Skeletal muscle tissue (tissue), 4 donors: ENCODE results near the gene FSD1. TPM values are rescaled to one million over a fixed set of nuclear protein-coding genes. Genes with fewer than 3 reads are reported as not detected.

Experiments
- H3K27ac ChIP-seq: one replicate; pipeline ENCODE4 v1.7.0; 2013; ENCODE audit warnings: mild to moderate bottlenecking, low read depth, low read length, inconsistent platforms
- H3K27me3 ChIP-seq, 3 donors: one replicate each; pipeline ENCODE4 v1.7.0; 2013; ENCODE audit warnings: low read length in 3 of 3; ENCODE audit not compliant: control insufficient read depth in 3 of 3, insufficient read depth in 3 of 3
- H3K36me3 ChIP-seq, 3 donors: one replicate each; pipeline ENCODE4 v1.7.0; 2013; ENCODE audit warnings: low read length in 3 of 3; ENCODE audit not compliant: control insufficient read depth in 3 of 3, insufficient read depth in 3 of 3
- H3K4me1 ChIP-seq, 3 donors: one replicate each; pipeline ENCODE4 v1.7.0; 2013; ENCODE audit warnings: low read length in 3 of 3, mild to moderate bottlenecking in 3 of 3; ENCODE audit not compliant: control insufficient read depth in 3 of 3, insufficient read depth in 3 of 3
- H3K4me3 ChIP-seq, 3 donors: one replicate each; pipeline ENCODE4 v1.7.0; 2013; ENCODE audit warnings: low read length in 3 of 3
- H3K9ac ChIP-seq, 3 donors: one replicate each; pipeline ENCODE4 v1.7.0; 2013; ENCODE audit warnings: low read length in 3 of 3, mild to moderate bottlenecking in 3 of 3, moderate library complexity in 2 of 3, low read depth in 1 of 3
- H3K9me3 ChIP-seq, 3 donors: one replicate each; pipeline ENCODE4 v1.7.0; 2013; ENCODE audit warnings: low read length in 3 of 3; ENCODE audit not compliant: control insufficient read depth in 3 of 3
- total RNA-seq: library from RNA; depleted of rRNA; stranded (reverse); fragments of >200 nt; gene quantifications from one replicate; pipeline ENCODE4 v1.2.3, GENCODE V29; 2014
- donor health status: Osteomylitis.

The FSD1 gene
- total RNA-seq, 1 donor from 2014 or later = not detected

DNA sequence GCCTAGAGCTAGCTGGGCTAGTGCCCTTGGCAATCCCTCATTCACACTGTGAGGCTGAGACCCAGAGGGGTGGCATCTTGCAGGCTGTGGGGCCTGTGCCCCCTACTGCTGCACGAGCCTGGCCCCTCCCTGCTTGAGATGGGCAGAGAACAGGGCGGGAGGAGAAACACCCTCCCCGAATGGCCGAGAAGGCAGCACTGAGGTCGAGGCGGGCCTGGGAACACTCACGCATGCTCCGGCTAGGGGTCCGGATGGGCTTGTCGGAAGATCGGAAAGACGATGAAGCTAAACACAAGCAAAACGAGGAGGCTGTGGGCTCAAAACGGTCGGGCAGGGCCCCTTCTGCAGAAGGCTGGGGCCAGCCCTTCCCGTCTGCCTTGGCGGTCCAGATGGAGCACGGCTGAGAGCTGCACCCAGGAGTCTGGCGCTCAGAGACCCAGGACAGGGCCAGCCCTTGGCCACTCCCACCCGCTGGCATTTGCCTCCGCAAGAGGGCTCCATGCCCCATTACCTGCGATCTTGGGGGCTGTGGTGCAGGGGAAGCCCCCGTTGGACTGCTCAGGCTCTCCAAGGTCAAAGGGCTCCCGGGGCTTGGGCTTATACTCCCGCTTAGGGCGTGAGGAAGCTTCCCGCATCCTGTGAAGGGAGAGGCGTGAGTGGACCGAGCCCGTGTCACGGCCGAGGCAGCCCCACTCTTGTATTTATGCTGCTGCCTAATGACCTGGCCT, 57.9 kb downstream of the FSD1 start:
- H3K4me1 ChIP-seq = peaks cover 2 to 6% (median 2%) of the 10 kb centered on the region in 3 donors
- H3K36me3 ChIP-seq = peaks cover 44 to 51% (median 47%) of the 10 kb centered on the region in 3 donors
- H3K27me3 ChIP-seq = no peaks in the 10 kb centered on the region

DNA sequence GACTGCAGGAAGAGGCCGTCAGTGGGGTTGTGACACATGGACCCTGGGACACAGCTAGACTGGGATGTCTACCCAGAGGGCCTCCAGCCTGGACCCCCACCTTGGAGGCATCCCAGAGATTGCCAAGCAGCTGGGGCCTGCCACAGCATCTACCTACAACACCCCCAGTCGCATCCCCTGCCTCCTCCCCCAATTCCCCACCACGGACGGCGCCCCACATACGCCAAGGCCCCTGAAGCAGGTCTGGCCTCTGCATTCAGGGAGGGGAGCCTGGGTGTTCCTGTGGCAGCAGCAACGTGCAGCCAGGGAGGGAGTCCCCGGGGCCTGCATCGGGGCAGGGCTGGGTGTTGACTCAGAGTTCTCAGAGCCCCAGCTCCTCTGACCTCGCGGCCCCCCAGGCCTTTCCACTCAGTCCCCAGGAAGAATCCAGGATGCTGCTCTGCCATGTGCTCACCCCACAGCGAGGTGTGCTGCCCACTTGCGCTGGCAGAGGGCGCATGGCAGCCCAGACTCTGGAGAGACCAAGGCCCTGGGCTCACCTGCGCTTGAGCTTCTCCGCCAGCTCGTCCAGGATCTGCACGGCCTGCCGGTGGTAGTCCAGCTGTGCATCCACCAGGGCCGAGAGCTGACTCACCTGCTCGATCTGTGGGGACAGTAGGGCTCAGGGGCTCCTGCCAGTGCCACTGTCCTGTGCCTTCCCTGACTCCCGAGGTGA, 58.6 kb downstream of the FSD1 start:
- no peaks in the 10 kb centered on the region for H3K27me3 ChIP-seq
- H3K4me1 ChIP-seq = peaks cover 9 to 13% (median 10%) of the 10 kb centered on the region in 3 donors
- peaks cover 44 to 51% (median 47%) of the 10 kb centered on the region in 3 donors for H3K36me3 ChIP-seq
- no peak overlapping the region for H3K9ac ChIP-seq
- H3K9me3 ChIP-seq = no peaks in the 10 kb centered on the region
- no peak overlapping the region for H3K27ac ChIP-seq
- H3K4me3 ChIP-seq = no peak overlapping the region

More for the DNA sequence above, 57.9 kb downstream of the FSD1 start:
- H3K9ac ChIP-seq = no peak overlapping the region
- H3K9me3 ChIP-seq = no peaks in the 10 kb centered on the region
- no peak overlapping the region for H3K4me3 ChIP-seq
- no peak overlapping the region for H3K27ac ChIP-seq

DNA sequence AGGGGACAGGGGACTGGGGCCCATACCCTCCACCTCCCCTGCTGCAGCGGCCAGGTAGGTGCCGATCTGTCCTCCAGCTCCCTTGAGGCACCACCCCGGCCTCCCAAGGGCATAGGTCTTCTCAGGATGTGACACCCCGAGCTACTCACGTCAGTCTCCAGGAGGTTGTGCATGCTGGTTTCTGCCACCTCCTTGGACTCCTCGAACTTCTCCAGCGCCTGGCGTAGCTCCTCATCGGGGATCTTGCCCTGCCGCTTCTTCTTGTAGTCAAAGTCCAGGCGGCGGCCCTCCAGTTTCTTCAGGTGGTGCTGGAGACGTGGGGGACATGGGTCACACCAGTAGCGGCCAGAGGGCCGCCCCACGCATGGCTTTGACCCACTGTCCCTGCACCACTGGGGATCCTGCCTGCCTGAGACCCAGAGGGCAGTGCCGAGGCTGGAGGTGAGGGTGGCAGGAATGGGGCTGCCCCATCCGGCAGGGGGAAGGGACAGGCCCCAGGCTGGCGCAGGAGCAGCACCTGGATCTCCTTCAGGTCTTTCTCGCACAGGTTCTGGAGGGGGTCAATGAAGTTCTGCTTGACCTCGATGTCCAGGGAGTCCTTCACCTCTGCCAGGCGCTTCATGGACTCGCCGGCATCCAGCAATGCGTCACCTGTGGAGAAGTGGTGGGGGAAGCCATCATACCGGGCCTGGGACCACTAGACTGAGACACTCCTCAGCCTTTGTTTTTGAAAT, 59.3 kb downstream of the FSD1 start:
- Histone ChIP-seq H3K4me3 (no peak overlapping the region), H3K27me3 (no peaks in the 10 kb centered on the region), H3K9ac (no peak overlapping the region), H3K4me1 (peaks cover 16 to 20% (median 16%) of the 10 kb centered on the region in 3 donors), H3K9me3 (no peaks in the 10 kb centered on the region), H3K36me3 (peaks cover 43 to 51% (median 47%) of the 10 kb centered on the region in 3 donors), H3K27ac (no peak overlapping the region)

DNA sequence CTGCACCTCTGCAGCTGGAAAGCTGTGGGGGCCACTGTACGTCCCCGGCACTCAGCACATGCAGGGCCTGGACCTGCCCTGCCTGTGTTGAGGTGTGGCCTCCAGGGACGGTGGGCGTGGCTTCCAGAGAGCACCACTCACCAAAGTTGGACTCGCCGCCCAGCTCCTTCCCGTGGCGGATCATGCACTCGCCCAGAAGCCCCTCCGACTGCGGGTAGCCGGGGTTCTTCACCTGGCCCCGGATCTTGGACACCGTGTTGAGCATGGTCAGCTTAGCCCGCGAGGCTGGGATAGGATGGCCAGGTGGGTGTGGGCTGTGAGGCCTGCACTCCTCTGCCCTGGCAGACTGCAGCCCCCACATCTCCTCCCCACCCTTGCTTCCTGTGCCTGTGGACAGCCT, 60.9 kb downstream of the FSD1 start:
- H3K9ac ChIP-seq = peak overlapping the region in 1 of 3 donors; percentile 16
- peaks cover 33 to 46% (median 40%) of the 10 kb centered on the region in 3 donors for H3K36me3 ChIP-seq
- no peak overlapping the region for H3K27ac ChIP-seq
- peaks cover 31 to 36% (median 32%) of the 10 kb centered on the region in 3 donors for H3K4me1 ChIP-seq
- H3K27me3 ChIP-seq = no peaks in the 10 kb centered on the region
- H3K9me3 ChIP-seq = no peaks in the 10 kb centered on the region
- no peak overlapping the region for H3K4me3 ChIP-seq

DNA sequence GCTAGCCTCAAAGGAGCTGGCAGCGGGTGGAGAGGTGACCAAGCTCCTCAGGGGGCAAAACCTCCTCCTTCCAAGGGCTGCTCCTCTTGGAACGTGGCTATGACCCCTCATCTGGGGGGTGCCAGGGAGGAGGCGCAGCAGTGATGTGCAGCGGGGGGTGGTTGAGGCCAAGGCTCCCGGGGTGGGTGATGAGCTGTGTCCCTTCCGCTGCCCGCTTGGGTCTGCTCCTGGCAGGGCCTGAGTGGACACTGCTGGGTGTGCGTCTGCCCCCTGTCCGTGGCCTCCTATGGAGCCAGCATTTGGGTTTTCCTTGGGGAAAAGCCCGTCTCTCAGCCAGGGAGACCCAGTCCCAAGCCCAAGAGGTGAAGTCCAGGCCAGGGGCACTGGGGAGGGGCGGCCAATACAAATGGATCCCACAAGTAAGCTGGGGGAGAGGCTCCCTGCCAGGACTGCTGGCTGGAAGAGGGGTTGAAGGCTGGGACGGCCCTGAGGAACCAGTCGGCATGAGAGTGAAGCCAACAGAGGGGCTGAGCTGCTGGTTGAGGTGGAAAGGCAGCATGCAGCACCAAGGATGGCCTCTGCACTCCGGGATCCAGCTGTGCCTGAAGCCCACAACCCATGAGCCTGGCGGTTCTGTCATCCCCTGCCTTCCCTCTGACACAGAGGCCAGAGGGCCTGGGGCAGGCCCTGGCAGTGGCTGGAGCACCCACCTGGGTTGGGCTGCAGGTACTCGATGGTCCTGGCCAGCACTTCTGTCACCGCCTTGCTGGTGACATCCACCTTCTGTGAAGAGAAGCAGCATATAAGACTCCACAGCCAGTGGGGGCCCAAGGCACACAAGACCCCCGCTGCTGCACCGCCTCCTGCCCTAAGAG, 61.6 kb downstream of the FSD1 start:
- H3K9me3 ChIP-seq = no peaks in the 10 kb centered on the region
- no peaks in the 10 kb centered on the region for H3K27me3 ChIP-seq
- H3K36me3 ChIP-seq = peaks cover 33 to 42% (median 39%) of the 10 kb centered on the region in 3 donors
- peaks cover 38 to 43% (median 39%) of the 10 kb centered on the region in 3 donors for H3K4me1 ChIP-seq
- H3K9ac ChIP-seq = peak overlapping the region in 1 of 3 donors; percentile 16
- no peak overlapping the region for H3K27ac ChIP-seq
- H3K4me3 ChIP-seq = no peak overlapping the region

DNA sequence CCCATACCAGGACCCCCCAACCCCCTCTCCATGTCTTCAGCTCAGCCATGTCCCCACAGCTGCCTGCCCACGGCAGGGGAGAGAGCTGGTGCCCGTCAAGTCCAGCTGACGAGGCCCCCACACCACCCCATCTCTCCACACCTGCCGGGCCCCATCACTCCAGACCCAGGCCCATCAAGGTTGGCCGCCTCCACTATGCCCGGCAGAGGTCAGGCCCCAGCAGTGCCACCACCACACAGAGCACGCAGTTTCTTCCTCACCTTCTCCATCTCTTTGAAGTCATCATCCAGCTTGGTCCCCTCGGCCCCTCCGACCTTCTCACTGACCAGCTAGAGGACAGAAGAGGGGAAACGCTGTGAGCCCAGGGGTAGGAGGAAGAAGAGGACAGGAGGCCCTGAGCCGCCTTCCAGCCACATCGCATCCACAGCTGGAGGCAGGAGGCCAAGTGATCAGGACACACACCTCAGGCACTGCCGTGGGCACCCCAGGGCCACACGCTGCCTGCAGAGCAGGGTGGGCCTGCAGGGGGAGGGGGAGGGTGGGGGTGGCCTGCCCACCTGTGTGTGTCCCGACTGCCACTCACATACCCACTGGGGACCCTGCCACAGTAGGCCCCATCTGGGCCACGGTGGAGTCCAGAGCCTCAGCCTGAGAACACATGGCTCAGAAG, 62.4 kb downstream of the FSD1 start:
- H3K27ac ChIP-seq = no peak overlapping the region
- peaks cover 32 to 41% (median 39%) of the 10 kb centered on the region in 3 donors for H3K36me3 ChIP-seq
- no peaks in the 10 kb centered on the region for H3K9me3 ChIP-seq
- no peak overlapping the region for H3K4me3 ChIP-seq
- peak overlapping the region in 1 of 3 donors; percentile 1 for H3K9ac ChIP-seq
- H3K4me1 ChIP-seq = peaks cover 45 to 50% (median 46%) of the 10 kb centered on the region in 3 donors
- H3K27me3 ChIP-seq = no peaks in the 10 kb centered on the region

DNA sequence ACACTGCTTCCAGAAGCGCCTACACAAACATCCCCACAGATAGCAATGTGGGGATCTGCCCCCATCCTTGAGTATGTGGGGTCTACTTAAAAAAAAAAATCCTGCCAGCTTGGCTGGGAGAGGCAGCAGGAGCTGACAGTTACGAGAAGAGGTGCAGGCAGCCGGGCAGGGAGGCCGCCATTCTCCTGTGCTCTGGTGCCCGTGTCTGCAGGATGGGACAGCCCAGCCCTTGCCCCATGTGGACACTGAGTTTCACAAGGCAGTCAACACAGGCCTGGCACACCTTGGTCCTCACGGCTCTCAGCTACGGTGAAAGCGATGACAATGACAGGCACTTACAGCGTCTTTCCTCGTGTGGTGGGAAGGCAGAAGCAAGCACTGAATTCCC, 62.9 kb downstream of the FSD1 start:
- Histone ChIP-seq H3K27me3 (no peaks in the 10 kb centered on the region), H3K4me3 (peak overlapping the region in 2 of 3 donors; percentile 52 to 54), H3K36me3 (peaks cover 27 to 36% (median 34%) of the 10 kb centered on the region in 3 donors), H3K27ac (peak overlapping the region; percentile 83), H3K9me3 (no peaks in the 10 kb centered on the region), H3K4me1 (peaks cover 51 to 56% (median 52%) of the 10 kb centered on the region in 3 donors), H3K9ac (peak overlapping the region in 2 of 3 donors; percentile 1 to 74)

DNA sequence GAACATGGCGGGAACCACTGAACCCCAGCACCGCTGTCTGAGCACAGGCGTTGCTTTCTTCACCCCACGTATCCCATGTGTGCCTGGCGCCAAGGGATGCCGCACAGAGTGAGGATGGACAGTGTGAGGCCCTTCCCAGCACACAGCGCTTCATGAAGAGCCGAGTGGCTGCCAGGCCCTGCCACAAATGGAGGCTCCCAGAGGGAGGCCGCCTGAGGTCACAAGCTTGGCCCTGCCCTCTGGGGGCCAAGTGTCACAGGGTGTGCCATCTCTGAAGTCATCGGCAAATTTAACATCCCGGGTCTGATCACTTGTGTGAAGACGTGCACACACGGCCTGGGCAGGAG, 63.4 kb downstream of the FSD1 start:
- peak overlapping the region in 2 of 3 donors; percentile 52 to 54 for H3K4me3 ChIP-seq
- H3K27me3 ChIP-seq = no peaks in the 10 kb centered on the region
- peaks cover 55 to 60% (median 56%) of the 10 kb centered on the region in 3 donors for H3K4me1 ChIP-seq
- no peaks in the 10 kb centered on the region for H3K9me3 ChIP-seq
- peaks cover 24 to 31% (median 30%) of the 10 kb centered on the region in 3 donors for H3K36me3 ChIP-seq
- peak overlapping the region; percentile 54 to 74 (median 66) for H3K9ac ChIP-seq
- H3K27ac ChIP-seq = peak overlapping the region; percentile 83
